ENCODE measurements around the gene KLHL1. TPM values are rescaled to one million over a fixed set of nuclear protein-coding genes. Genes with fewer than 3 reads are reported as not detected.

The KLHL1 gene
- total RNA-seq, 1 donor from 2014 or later, result not detected

DNA sequence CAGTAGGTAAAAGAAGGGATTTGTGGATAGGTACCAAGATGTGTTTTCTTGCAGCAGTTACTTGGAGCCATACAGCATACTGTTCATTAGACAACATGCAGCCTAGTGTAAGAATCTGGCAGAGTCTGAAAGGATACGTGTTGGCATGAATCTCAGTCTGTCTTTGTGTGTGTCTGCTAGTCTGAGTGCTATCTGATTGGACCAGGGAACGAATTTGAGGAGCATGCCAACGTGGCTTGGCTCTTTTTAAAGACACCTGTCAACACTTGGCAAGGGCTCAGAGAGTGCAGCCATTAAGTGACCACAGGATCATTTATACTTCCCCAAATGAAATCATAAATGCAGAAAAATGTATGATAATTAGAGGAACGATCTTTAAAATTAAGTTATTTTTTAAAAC, 28.2 kb downstream of the KLHL1 start:
- peaks cover 23% of the 10 kb centered on the region for H3K9me3 Mint-ChIP-seq
- no peak overlapping the region for H3K27ac Mint-ChIP-seq
- H3K4me1 Mint-ChIP-seq (ENCODE audit: low read depth), result no peaks in the 10 kb centered on the region
- H3K36me3 Mint-ChIP-seq (ENCODE audit: low read depth), result no peaks in the 10 kb centered on the region
- intact Hi-C loops (cut with micrococcal nuclease), result no loop called here
- H3K4me3 Mint-ChIP-seq (ENCODE audit: low read depth), result no peak overlapping the region
- no peak for DNase-seq (ENCODE audit: low spot score)
- no peaks in the 10 kb centered on the region for H3K27me3 Mint-ChIP-seq (ENCODE audit: low read depth)

DNA sequence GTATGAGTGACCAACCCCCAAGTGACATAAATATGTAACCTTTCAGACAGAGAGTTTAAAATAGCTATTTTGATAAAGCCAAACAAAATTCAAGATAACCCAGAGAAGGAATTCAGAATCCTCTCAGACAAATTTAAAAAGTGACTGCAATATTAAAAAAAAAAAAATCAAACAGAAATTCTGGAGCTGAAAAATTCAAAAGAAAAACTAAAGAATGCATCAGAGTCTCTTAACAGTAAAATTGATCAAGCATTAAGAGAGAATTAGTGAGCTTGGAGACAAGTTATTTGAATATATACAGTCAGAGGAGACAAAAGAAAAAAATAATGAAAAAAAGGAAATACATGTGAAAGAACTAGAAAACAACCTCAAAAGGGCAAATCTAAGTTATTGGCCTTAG, 53.7 kb downstream of the KLHL1 start:
- Mint-ChIP-seq H3K27me3 (ENCODE audit: low read depth) (no peaks in the 10 kb centered on the region), H3K4me3 (ENCODE audit: low read depth) (no peak overlapping the region), H3K4me1 (ENCODE audit: low read depth) (no peaks in the 10 kb centered on the region), H3K27ac (no peak overlapping the region), H3K36me3 (ENCODE audit: low read depth) (no peaks in the 10 kb centered on the region), H3K9me3 (peaks cover 45% of the 10 kb centered on the region)
- DNase-seq (ENCODE audit: low spot score), result no peak
- intact Hi-C loops (cut with micrococcal nuclease), result no loop called here

DNA sequence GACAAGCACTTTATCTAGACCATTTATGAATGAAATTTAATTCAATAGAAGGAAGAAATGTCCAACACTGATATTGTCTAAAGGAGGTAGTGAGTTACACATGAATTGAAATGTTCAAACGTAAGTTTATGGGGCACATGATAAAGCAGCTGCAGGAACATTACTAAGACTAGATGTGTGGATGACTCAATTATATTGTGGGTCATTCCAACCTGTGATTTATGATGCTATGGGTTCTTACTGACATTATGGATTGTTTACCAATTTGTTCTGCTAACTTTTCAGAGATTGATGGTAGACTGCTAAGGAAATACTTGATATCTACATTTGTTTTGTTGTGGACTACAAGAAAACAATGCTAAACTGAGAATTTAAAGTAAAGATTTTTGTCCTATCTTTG, 56.7 kb downstream of the KLHL1 start:
- Mint-ChIP-seq H3K27ac (no peak overlapping the region), H3K27me3 (ENCODE audit: low read depth) (no peaks in the 10 kb centered on the region), H3K36me3 (ENCODE audit: low read depth) (no peaks in the 10 kb centered on the region), H3K9me3 (peaks cover 33% of the 10 kb centered on the region), H3K4me3 (ENCODE audit: low read depth) (no peak overlapping the region), H3K4me1 (ENCODE audit: low read depth) (no peaks in the 10 kb centered on the region)
- DNase-seq (ENCODE audit: low spot score), result no peak
- intact Hi-C loops (cut with micrococcal nuclease), result no loop called here

DNA sequence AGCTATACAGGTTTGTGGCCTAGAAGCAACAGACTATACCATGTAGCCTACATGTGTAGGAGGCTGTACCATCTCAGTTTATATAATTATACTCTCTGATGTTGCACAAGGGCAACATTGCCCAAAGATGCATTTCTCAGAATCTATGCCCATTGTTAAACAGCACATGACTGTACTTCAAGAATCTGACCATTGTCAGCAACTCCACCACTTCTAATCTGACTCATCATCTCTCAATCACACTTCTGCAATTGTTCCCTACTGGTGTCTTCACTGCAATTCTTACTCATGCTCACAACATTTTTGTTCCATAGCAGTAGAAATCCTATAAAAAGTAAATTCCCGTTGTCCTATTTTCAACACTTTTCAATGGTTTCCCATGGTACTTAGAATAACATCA, 64.6 kb downstream of the KLHL1 start:
- H3K9me3 Mint-ChIP-seq, result peaks cover 26% of the 10 kb centered on the region
- H3K27ac Mint-ChIP-seq, result no peak overlapping the region
- H3K36me3 Mint-ChIP-seq (ENCODE audit: low read depth), result no peaks in the 10 kb centered on the region
- no peak for DNase-seq (ENCODE audit: low spot score)
- intact Hi-C loops (cut with micrococcal nuclease), result no loop called here
- H3K27me3 Mint-ChIP-seq (ENCODE audit: low read depth), result no peaks in the 10 kb centered on the region
- H3K4me3 Mint-ChIP-seq (ENCODE audit: low read depth), result no peak overlapping the region
- H3K4me1 Mint-ChIP-seq (ENCODE audit: low read depth), result no peaks in the 10 kb centered on the region

DNA sequence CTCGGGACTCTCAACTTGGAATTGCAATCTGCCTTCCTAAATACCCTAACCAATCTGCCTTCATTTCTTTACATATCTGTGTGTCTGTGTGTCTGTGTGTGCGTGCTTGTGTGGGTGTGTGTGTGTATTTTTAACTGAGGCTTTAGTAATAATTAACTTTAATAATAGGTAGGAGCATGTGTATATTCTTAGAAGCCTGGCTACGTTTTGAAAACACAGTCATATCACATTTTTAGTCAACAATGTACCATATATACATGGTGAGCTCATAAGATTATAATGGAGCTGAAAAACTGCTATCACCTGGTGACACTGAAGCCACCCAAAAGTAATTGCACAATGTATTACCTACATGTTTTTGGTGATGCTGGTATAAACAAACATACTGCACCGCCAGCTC, 66.1 kb downstream of the KLHL1 start:
- H3K27me3 Mint-ChIP-seq (ENCODE audit: low read depth), result no peaks in the 10 kb centered on the region
- H3K9me3 Mint-ChIP-seq, result peaks cover 31% of the 10 kb centered on the region
- no peaks in the 10 kb centered on the region for H3K4me1 Mint-ChIP-seq (ENCODE audit: low read depth)
- no peaks in the 10 kb centered on the region for H3K36me3 Mint-ChIP-seq (ENCODE audit: low read depth)
- H3K27ac Mint-ChIP-seq, result no peak overlapping the region
- no peak overlapping the region for H3K4me3 Mint-ChIP-seq (ENCODE audit: low read depth)
- intact Hi-C loops (cut with micrococcal nuclease), result no loop called here
- DNase-seq (ENCODE audit: low spot score), result no peak

DNA sequence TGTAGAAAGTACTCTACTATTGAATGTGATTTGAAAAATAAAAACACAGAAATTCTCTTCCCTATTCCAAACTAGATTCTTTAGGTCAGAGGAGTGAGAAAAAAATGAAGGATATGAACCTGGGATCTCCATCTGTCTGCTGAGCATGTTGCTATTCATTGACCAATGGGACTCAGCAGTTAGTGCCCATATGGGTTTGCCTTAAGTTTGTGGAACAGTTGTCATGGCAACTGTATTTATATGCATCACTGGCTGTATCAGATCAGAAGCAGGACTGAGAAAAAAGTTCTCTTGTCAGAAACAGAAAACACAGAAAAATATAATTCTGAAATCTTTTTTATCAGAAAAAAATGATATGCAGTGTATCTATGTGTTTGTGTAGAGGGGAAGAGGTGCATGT, 74.0 kb downstream of the KLHL1 start:
- peaks cover 26% of the 10 kb centered on the region for H3K9me3 Mint-ChIP-seq
- intact Hi-C loops (cut with micrococcal nuclease), result no loop called here
- no peaks in the 10 kb centered on the region for H3K36me3 Mint-ChIP-seq (ENCODE audit: low read depth)
- H3K4me1 Mint-ChIP-seq (ENCODE audit: low read depth), result no peaks in the 10 kb centered on the region
- H3K27me3 Mint-ChIP-seq (ENCODE audit: low read depth), result no peaks in the 10 kb centered on the region
- no peak for DNase-seq (ENCODE audit: low spot score)
- H3K27ac Mint-ChIP-seq, result no peak overlapping the region
- H3K4me3 Mint-ChIP-seq (ENCODE audit: low read depth), result no peak overlapping the region

DNA sequence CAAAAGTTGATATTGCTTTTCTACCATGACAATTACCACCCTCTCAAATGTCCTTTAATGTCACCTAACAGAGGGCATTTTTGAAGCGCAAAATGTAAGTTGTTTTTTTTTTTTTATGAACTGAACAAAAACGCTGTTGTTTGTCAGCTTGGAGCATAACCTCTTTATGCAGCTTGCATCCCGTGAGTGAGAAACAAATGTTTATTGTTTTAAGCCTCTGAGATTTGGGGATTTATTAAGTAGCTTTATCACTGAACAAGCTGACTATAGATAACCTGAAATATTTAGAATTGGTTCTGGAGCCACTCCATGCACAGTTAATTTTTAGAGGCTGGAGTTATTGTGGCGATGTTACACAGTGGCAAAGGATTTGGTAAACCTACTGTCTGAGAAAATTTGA, 80.7 kb downstream of the KLHL1 start:
- Mint-ChIP-seq H3K4me3 (ENCODE audit: low read depth) (no peak overlapping the region), H3K27me3 (ENCODE audit: low read depth) (no peaks in the 10 kb centered on the region), H3K9me3 (peaks cover 25% of the 10 kb centered on the region), H3K4me1 (ENCODE audit: low read depth) (no peaks in the 10 kb centered on the region), H3K27ac (no peak overlapping the region), H3K36me3 (ENCODE audit: low read depth) (no peaks in the 10 kb centered on the region)
- no peak for DNase-seq (ENCODE audit: low spot score)
- intact Hi-C loops (cut with micrococcal nuclease), result no loop called here

DNA sequence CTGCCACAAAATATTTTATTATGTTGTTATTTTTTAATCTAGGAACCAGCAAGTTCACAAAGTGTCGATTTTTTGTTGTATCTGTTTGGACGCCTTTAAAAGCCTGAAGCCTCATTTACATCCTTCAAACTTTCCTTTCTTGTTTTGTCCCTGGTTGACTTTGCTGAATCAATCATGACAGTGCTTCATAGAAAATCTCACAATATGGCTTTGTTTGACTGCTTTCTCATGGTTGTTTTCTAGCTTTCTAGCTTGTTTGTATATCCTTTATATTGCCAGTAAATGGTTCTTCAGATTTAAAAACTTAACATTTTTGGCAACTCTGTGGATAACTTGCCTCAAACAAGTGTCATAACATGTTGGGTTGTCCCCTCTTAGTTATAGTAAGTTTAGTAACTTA, 84.7 kb downstream of the KLHL1 start:
- H3K27ac Mint-ChIP-seq, result no peak overlapping the region
- no peak overlapping the region for H3K4me3 Mint-ChIP-seq (ENCODE audit: low read depth)
- H3K4me1 Mint-ChIP-seq (ENCODE audit: low read depth), result no peaks in the 10 kb centered on the region
- intact Hi-C loops (cut with micrococcal nuclease), result no loop called here
- no peaks in the 10 kb centered on the region for H3K36me3 Mint-ChIP-seq (ENCODE audit: low read depth)
- H3K27me3 Mint-ChIP-seq (ENCODE audit: low read depth), result no peaks in the 10 kb centered on the region
- DNase-seq (ENCODE audit: low spot score), result no peak
- peaks cover 38% of the 10 kb centered on the region for H3K9me3 Mint-ChIP-seq

DNA sequence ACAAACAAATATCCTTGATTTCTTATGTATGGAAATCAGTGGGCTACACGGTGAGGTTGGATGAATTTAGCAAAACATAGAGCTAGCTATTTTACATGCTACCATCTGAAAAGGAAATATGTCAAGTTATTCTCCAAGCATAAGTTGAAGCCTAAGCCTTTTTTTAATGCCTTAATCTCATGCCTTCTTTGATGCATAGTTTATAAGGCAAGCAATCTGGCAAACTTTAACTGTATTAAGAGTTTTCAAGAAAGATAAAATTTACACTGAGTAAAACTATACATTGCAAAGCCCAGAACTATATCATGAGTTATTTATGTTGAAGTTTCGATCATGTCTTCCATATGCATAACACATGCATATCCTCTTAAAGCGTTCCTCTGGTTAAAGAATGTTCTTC, 85.6 kb downstream of the KLHL1 start:
- no peaks in the 10 kb centered on the region for H3K27me3 Mint-ChIP-seq (ENCODE audit: low read depth)
- intact Hi-C loops (cut with micrococcal nuclease), result no loop called here
- H3K27ac Mint-ChIP-seq, result no peak overlapping the region
- H3K36me3 Mint-ChIP-seq (ENCODE audit: low read depth), result no peaks in the 10 kb centered on the region
- no peak for DNase-seq (ENCODE audit: low spot score)
- H3K4me1 Mint-ChIP-seq (ENCODE audit: low read depth), result no peaks in the 10 kb centered on the region
- H3K9me3 Mint-ChIP-seq, result peaks cover 38% of the 10 kb centered on the region
- no peak overlapping the region for H3K4me3 Mint-ChIP-seq (ENCODE audit: low read depth)

DNA sequence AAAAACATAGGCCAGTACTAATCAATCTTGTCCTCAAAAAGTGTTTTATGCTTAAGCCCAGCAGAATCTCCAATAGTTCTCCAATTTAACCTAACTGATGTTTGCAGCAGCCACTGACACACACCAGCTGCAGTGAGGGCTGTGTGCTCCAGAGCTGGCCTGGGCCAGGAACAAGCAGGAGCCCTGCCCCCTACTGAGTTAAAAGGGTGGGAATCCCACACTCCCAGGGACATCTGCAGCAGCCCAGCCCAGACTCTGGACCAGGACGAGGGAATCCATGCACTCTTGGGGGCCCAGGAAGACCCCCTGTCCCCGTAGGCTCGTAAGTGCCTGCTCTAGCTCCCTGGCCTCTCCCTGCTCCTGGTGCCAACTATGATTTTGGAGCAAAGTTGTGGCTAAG, 92.1 kb downstream of the KLHL1 start:
- no peak for DNase-seq (ENCODE audit: low spot score)

DNA sequence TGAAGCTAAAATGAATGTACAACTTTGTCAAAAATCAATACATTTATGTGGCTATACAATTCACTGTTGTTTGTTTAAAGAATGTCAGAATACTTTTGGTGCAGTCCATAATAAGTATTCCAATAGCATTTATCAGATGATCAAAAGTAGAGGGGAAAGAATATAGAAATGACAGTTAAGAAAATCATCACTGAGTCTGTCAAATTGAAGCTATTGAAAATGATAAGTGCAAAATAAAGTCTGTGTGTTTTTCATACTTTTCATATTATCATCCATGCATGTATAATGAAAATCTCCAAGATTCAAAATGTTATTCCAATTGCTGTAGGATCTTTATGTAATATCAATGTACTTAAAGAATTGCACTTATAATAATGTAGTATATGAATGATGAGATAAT, 93.9 kb downstream of the KLHL1 start:
- Mint-ChIP-seq H3K4me3 (ENCODE audit: low read depth) (no peak overlapping the region), H3K27ac (no peak overlapping the region), H3K36me3 (ENCODE audit: low read depth) (no peaks in the 10 kb centered on the region), H3K9me3 (peaks cover 40% of the 10 kb centered on the region), H3K4me1 (ENCODE audit: low read depth) (no peaks in the 10 kb centered on the region), H3K27me3 (ENCODE audit: low read depth) (no peaks in the 10 kb centered on the region)
- intact Hi-C loops (cut with micrococcal nuclease), result no loop called here
- DNase-seq (ENCODE audit: low spot score), result no peak

More for the DNA sequence above, 92.1 kb downstream of the KLHL1 start:
- no peak overlapping the region for H3K4me3 Mint-ChIP-seq (ENCODE audit: low read depth)
- intact Hi-C loops (cut with micrococcal nuclease), result no loop called here
- H3K9me3 Mint-ChIP-seq, result peaks cover 36% of the 10 kb centered on the region
- no peaks in the 10 kb centered on the region for H3K36me3 Mint-ChIP-seq (ENCODE audit: low read depth)
- H3K27ac Mint-ChIP-seq, result no peak overlapping the region
- no peaks in the 10 kb centered on the region for H3K27me3 Mint-ChIP-seq (ENCODE audit: low read depth)
- H3K4me1 Mint-ChIP-seq (ENCODE audit: low read depth), result no peaks in the 10 kb centered on the region

DNA sequence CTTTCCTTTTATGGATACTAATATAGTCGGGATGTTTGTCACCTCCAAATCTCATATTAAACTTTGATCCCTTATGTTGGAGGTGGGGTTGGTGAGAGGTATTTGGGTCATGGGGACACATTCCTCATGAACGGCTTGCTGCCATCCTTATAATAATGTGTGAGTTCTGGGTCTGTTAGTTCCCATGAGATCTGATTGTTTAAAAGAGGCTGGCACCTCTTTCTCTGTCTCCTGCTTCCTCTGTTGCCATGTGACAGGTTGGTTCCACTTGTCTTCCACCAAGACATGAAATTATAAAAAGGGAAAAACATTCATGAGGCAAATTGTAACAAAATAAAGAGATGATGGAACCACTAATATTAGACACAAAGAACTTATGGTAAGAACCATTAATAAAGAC, 108.4 kb downstream of the KLHL1 start:
- Mint-ChIP-seq H3K4me3 (ENCODE audit: low read depth) (no peak overlapping the region), H3K36me3 (ENCODE audit: low read depth) (no peaks in the 10 kb centered on the region), H3K27ac (no peak overlapping the region), H3K4me1 (ENCODE audit: low read depth) (no peaks in the 10 kb centered on the region), H3K9me3 (peaks cover 13% of the 10 kb centered on the region), H3K27me3 (ENCODE audit: low read depth) (no peaks in the 10 kb centered on the region)
- intact Hi-C loops (cut with micrococcal nuclease), result no loop called here
- DNase-seq (ENCODE audit: low spot score), result no peak

DNA sequence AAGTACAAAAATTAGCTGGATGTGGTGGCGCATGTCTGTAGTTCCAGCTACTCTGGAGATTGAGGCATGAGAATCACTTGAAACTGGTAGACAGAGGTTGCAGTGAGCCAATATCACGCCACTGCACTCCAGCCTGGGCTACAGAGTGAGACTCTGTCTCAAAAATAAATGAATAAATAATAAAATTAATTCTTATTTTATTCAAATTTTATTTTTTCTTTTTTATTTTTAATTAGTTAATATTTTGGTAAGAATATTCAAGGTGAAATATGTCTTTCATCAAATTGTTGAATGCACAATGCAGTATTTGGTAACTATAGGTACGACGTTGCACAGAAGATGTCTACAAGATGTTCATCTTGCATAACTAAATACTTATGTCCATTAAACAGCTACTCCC, 111.2 kb downstream of the KLHL1 start:
- Mint-ChIP-seq H3K4me1 (ENCODE audit: low read depth) (no peaks in the 10 kb centered on the region), H3K9me3 (peaks cover 24% of the 10 kb centered on the region), H3K27ac (no peak overlapping the region), H3K27me3 (ENCODE audit: low read depth) (no peaks in the 10 kb centered on the region), H3K4me3 (ENCODE audit: low read depth) (no peak overlapping the region), H3K36me3 (ENCODE audit: low read depth) (no peaks in the 10 kb centered on the region)
- intact Hi-C loops (cut with micrococcal nuclease), result no loop called here
- no peak for DNase-seq (ENCODE audit: low spot score)

DNA sequence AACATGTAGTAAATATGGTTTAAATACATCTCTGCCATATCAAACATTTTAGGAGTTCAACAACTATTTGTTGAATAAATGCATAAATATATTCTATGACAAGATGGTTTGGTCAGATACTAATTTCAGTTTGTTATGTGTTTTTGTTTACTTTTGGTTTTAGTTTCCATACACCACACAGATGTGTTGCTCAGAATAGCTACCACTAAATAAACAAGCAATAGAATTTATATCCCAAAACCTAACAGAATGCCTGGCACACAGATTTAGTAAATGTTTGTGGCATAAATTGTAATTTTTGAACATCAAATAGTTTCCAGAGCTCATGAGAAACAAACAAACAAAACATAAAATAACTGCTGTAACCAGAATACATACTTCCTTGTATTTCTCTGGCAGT, 127.5 kb downstream of the KLHL1 start:
- peaks cover 31% of the 10 kb centered on the region for H3K9me3 Mint-ChIP-seq
- no peak for DNase-seq (ENCODE audit: low spot score)
- H3K27ac Mint-ChIP-seq, result no peak overlapping the region
- H3K4me3 Mint-ChIP-seq (ENCODE audit: low read depth), result no peak overlapping the region
- no peaks in the 10 kb centered on the region for H3K36me3 Mint-ChIP-seq (ENCODE audit: low read depth)
- no peaks in the 10 kb centered on the region for H3K4me1 Mint-ChIP-seq (ENCODE audit: low read depth)
- H3K27me3 Mint-ChIP-seq (ENCODE audit: low read depth), result no peaks in the 10 kb centered on the region
- intact Hi-C loops (cut with micrococcal nuclease), result no loop called here
